Activated naive CD4-positive, alpha-beta T cell treated with anti-CD3 and anti-CD28 coated beads, Interleukin-2, amount 10 ng/mL, durations not matched to agents 5 hours and 36 hours (primary cell): ENCODE results near the gene SLC26A9. TPM values are rescaled to one million over a fixed set of nuclear protein-coding genes. Genes with fewer than 3 reads are reported as not detected.

ENCODE experiments used
- total RNA-seq, 2 experiments: library from RNA; stranded (reverse); gene quantifications; one replicate each; pipeline ENCODE4 v1.2.3, GENCODE V29; 2021

Gene SLC26A9, protein sequence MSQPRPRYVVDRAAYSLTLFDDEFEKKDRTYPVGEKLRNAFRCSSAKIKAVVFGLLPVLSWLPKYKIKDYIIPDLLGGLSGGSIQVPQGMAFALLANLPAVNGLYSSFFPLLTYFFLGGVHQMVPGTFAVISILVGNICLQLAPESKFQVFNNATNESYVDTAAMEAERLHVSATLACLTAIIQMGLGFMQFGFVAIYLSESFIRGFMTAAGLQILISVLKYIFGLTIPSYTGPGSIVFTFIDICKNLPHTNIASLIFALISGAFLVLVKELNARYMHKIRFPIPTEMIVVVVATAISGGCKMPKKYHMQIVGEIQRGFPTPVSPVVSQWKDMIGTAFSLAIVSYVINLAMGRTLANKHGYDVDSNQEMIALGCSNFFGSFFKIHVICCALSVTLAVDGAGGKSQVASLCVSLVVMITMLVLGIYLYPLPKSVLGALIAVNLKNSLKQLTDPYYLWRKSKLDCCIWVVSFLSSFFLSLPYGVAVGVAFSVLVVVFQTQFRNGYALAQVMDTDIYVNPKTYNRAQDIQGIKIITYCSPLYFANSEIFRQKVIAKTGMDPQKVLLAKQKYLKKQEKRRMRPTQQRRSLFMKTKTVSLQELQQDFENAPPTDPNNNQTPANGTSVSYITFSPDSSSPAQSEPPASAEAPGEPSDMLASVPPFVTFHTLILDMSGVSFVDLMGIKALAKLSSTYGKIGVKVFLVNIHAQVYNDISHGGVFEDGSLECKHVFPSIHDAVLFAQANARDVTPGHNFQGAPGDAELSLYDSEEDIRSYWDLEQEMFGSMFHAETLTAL
- not detected for total RNA-seq

DNA sequence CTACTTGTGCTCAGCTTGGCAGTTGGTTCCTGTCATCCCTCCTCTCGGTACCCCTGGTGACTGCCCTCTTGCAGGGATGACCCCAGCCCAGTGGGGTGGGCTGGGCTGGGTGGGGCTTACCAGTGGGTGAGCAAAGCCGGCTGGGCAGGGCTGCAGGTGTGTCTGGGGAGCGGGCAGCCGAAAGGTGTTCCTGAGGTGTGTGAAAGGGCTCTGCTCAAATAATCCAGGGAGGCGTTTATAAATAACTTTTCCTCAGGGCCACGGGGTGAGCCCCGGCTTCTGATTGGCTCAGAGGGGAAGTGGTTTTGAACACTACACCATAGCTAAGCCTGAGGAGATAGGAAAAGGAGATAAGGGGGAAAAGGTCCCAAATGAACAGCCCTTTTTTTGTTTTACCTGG lies at the start of gene SLC26A9:
Gene SLC26A9 (minus strand): TSS at position 212 of the 400 bp plus-strand sequence. CDS start 7,636 bp downstream, outside the sequence.

Other genes starting within 250 kb of the SLC26A9 start
- 100 to 1,000 TPM; 178 to 187 TPM for gene NUCKS1, start 193.3 kb downstream of the SLC26A9 start, total RNA-seq
- gene RAB29, start 168.0 kb downstream of the SLC26A9 start, total RNA-seq, result 10 to 100 TPM; 53.4 to 56.5 TPM
- gene SLC41A1, start 130.3 kb downstream of the SLC26A9 start, total RNA-seq, result 10 to 100 TPM; 10.8 to 11.5 TPM
- under 1 TPM; 0.71 to 0.82 TPM for gene PM20D1, start 93.3 kb downstream of the SLC26A9 start, total RNA-seq
- not detected for gene RAB7B, start 59.9 kb upstream of the SLC26A9 start, total RNA-seq
- gene CTSE, start 80.4 kb upstream of the SLC26A9 start, total RNA-seq, result not detected
- gene RHEX, start 109.7 kb upstream of the SLC26A9 start, total RNA-seq, result not detected
- not detected for gene AVPR1B, start 173.9 kb upstream of the SLC26A9 start, total RNA-seq